ENCODE measurements around the gene OSBP2. TPM values are rescaled to one million over a fixed set of nuclear protein-coding genes. Genes with fewer than 3 reads are reported as not detected.

The OSBP2 gene
- total RNA-seq, 1 donor from 2014 or later = 1.4 TPM

DNA sequence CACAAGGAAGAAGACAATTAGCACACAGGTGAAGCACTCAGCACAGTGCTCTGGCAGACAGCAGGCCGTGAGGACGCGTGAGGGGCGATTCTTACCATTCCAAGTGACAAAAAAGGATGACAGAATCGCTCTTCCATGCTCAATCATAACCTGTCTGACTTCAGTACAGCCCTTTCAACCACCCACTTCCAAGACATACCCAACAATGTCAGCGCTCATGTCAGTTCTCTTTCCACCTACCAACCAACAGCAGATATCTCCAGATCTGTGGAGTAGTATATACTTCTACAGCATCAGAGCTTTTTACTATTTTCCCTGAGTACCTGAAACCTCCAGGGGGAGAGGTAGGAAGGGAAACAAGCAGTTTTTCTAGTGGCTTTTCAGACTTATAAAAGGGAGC is 233.7 kb downstream of the OSBP2 start:
- DNase-seq (ENCODE audit: low spot score) = no peak

DNA sequence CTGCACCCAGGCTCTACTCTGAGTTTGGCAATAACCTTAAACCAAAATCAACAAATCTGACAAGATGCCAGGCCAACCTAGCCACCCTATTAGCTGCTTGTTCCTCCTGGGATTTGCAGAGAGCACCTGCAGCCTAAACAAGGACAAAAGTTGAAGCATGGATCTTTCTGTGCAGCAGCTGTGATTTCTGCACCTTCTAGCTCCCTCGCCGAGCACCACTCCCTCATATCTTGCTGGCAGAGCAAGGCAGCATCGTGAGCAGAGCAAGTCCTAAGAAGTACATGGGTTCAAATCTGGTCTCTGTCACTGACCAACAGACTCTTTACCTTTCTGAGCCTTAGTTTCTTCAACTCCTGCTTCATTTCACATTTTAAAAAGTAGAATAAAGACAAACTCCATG is 235.6 kb downstream of the OSBP2 start:
- no peak for DNase-seq (ENCODE audit: low spot score)

DNA sequence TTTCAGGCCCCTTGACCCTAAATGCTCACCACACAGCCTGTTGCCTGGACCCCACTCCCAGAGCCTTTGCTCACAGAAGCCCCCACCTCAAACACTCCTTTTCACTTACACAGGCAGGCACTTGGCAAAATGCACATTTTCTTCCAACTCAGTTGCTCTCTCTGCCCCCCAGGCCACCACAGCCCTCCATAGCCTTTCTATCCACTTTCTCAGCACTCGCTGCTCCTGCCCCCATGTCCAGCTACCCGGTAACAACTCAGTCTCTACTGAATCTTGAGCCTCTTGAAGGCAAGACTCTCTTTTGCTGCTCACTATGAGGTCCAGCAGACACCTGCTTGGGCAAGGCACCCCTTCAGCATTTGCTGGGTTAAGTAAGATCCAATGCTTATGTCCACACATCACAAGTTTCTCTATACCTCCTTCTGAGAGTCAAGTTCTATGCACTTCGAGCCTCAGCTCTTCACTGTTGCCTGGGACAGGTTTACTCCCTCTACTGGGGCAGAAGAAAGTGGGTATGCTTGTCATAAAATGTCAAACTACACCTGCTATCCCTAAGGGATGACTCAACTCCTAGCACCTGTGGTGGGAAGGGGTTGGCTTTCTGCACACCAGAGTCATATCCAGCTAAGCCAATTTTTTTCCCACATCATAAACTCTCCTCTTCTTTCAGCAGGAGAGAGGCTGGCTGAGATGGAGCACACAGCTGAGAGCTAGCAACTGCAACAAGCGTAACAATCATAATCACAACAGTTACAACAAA is 237.0 kb downstream of the OSBP2 start:
- no peak for DNase-seq (ENCODE audit: low spot score)

DNA sequence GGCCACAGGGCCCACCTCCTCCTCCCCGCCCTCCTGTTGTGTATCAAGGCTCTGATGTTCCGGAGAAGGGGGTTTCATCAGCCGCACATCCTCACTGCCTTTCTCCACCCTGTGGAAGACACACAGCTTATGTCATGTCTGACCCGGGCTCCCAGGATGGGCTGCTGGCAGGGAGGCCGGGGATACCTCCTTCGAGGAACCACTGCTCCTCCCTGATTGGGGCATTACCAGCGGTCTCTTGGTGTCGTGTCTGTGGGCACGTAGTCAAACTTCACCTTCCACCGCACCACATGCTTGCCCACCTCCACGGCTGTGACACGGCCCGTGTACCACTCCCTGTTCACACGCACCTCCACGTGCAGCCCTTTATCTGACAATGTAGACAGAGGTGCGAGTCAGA is 238.0 kb downstream of the OSBP2 start:
- no peak for DNase-seq (ENCODE audit: low spot score)

DNA sequence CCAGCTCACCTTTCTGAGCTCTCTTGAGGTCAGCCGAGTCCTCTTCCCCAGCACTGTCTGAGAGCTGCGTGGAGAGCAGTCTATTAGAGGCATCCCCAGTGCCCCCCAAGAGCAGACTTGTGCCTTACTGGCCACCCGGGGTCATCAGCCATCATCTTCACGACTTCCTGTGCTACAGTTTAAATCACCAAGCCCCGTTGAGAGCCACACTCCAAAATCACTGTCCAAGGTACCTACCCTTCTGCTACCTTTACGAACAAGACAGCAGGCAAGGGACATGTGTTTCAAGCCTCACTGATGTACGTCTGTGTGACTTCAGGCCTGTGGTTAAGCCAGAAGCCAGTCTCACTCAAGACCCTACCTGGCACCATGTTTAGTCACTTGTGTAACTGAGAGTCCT is 238.8 kb downstream of the OSBP2 start:
- no peak for DNase-seq (ENCODE audit: low spot score)

DNA sequence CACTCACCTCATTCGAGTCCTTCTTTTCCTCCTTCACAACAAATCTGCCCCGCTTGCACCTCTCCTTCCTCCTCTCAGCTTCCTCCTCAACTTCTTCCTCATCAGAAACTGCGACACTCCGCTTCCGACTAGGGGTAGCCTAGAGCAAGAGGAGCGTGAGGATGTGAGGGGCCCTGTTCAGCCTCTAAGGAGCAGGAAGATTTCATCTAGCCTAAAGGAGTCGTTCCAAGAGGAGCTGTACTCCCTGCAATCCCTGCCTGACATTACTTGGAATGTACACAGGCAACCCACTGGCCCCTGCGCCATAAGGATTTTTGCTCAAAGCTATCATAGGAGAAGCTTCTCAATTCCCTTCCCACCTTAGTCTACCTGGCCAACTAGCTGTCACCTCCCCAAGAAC is 239.4 kb downstream of the OSBP2 start:
- DNase-seq (ENCODE audit: low spot score) = no peak

DNA sequence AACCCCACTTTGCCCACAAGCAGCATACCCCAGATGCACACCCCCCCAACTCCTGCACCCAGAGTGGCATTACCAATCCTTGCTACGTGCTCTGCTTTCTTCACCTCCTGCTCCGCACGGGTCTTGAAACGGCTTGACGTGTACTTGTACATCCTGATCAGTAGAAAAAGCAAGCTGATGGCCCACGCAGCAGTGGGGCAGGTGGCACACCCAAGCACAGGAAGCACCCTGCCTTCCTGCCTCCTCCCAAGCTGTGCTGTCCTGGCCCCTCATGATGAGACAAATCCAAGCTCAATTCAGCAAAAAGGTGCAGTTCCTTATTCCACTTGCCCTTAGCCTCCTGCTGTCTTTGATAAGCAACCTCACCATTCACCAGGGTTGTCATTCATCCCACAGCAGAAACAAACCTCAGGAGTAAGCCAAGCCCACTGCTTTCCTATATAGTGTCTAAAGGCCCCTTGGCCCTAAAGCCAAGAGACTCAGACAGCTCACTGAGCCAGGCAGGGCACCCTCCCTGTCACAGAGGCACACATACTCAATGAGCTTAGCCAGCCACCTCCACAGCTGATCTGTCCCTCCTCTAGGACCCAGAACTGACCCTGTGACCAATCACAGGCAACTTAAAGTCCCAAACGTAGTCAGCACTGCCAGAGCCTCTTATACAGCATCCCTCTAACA is 246.2 kb downstream of the OSBP2 start:
- DNase-seq (ENCODE audit: low spot score) = no peak

DNA sequence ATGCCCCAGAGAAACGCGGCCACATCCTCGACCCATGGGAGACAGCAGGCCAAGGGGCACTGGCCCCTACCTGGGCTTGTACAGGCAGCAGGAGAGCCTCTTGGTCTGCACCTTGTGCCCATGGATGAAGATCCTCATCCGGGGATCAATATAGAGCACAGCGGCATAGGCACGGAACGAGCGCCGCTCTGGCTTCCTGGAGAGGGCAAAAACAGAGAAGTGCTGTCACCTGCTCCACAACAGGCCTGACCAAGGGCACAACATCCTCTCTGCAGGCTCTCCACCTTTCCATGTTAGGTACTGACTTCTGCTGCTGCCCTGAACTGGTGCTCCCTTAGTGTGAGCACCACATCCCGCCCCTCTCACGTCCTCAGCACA is 246.7 kb downstream of the OSBP2 start:
- no peak for DNase-seq (ENCODE audit: low spot score)

DNA sequence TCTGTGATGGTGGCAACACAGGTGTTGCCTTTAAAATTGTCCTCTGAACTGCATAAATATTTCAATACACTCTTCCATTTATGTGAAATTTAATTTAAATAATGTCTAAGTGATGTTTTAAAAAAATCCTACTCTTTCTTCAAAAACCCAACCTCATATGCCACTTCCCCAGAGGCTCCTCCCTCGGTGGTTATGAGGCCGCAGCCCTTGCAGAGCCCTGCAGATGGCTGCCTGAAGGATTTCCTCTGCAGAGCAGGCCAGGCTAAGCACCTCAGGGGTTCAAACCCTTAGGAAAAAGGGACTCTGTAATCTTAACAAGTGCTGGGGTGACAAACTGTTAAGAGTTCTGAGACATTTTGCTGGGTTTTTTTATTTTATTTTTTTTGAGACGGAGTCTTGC is 248.7 kb downstream of the OSBP2 start:
- no peak for DNase-seq (ENCODE audit: low spot score)

DNA sequence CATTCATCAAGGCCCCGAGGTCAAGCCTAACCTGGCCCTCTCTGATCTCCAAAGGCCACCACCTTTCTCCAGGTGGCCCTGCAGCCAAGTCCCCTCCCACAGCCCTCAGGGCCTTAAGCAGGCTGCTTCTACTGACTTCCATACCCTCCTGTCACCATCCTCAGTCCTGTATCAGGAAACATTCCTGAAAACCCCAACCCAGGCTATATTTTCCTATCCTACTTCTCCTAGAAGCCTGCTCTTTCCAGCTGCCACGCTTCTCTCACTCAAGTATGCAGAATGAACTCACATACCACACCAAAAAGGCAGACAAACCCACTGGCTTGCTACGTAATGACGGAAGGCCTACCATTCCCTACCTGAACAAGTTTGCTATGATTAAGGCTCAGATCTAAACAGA is 250.3 kb downstream of the OSBP2 start:
- DNase-seq (ENCODE audit: low spot score) = no peak

DNA sequence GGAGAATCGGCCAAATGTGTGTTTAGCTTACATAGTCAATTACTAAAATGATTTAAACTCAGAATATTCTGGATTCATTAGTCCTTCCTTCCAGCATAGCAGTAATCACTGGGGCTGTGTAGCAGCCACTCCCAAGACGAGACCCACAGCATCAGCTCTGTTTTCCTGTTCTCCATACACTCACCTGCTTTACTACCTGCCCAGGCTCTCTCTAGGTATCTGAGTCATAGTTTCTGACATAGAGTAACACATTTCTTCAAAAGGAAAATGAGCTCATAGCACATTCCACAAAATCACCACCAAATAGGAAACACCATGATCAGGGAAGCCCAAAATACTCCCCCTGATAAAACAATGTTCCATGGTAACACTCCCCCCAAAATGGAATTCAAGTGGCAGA is 251.0 kb downstream of the OSBP2 start:
- DNase-seq (ENCODE audit: low spot score) = no peak

DNA sequence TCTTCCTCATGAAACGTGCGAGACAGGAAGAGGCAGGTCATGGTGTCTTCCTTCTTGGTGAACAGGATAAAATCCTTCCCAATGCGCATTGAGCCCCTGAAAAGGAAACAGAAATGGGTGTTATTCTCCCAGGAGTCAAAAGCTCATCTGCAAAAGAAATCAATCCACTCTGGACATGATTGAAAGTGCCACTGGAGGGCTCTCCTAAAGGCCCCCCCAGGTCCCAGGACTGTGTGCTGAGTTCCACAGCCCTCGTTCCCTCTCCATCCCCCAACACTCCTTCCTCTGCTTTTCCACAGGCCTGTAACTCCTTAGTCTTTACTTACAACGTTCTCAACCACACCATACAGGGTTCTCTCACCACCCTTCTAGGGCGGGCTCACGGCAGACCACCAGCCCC is 251.7 kb downstream of the OSBP2 start:
- DNase-seq (ENCODE audit: low spot score) = no peak

DNA sequence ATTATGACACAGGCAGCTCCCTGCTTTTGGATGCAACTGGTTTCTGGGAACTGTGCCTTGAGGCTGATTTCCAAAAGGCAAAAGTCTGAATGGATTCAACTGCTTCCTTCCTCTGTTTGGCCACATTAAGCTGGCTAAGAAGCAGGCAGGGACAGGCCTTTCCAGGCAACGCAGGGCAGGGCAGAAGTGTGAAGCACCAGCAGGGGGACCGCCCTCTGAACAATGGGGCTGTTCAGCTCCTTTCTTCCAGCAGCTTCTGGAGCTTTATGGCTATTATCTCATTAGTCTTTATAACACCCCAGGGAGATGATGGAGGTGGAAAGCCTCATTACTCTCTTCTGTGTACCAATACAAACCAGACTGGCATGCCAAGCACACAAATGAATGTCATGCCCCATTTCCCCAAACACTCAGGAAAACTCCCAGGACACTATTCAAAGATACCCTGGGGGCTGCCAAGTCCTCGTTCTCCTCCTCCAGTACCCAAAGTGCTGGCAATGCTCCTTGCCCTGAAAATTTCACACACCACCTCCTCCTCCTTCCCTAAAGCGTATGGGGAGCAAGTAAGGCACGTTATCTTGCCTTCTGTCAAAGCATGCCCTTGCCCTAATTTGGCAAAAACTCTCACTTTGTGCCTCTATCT is 252.6 kb downstream of the OSBP2 start:
- no peak for DNase-seq (ENCODE audit: low spot score)

DNA sequence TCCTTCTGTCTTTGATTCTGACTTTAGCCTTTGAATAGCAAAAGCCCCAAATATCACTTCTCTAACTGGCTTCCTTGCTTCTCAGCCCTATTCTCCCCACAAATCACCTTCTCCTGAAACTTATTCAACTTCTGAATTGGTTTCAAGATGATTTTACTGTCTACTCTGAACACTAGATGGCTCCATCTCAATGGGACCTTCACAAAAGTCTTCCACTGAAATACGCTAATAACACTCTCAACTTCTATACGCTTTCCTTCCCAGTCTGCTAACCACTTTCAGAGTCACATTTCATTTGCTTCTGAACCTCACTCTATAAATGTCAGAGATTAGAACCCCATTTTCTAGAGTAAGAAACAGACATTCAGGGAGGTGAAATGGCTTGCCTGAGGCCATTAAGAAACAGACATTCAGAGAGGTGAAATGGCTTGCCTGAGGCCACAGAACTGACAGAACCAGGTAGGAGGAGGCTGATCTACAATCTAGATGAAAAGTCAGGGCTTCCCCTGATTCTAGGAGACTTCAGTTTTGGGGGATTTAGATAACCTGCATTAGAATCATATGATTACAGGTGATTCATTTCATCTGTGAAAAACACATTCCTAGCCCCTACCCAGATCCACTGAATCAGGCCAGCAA is 253.3 kb downstream of the OSBP2 start:
- no peak for DNase-seq (ENCODE audit: low spot score)

DNA sequence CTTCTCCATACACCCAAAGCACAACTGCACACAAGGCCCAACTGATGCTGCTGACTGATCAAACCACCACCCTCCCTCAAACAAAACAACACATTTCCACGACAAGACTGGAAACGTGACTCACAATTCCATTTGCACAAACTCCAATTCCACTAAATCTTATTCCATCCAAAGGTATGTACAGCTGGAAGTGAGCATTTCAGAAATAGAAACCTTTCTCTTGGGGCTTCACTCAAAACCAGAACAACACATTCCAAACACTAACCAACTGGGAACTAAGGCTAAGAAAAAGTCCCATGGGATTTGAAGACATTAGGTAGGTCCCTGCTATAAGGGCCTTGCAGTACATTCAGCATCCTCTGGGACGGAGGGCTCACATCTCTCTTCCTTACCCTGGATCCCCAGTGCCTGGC is 254.3 kb downstream of the OSBP2 start:
- DNase-seq (ENCODE audit: low spot score) = no peak

DNA sequence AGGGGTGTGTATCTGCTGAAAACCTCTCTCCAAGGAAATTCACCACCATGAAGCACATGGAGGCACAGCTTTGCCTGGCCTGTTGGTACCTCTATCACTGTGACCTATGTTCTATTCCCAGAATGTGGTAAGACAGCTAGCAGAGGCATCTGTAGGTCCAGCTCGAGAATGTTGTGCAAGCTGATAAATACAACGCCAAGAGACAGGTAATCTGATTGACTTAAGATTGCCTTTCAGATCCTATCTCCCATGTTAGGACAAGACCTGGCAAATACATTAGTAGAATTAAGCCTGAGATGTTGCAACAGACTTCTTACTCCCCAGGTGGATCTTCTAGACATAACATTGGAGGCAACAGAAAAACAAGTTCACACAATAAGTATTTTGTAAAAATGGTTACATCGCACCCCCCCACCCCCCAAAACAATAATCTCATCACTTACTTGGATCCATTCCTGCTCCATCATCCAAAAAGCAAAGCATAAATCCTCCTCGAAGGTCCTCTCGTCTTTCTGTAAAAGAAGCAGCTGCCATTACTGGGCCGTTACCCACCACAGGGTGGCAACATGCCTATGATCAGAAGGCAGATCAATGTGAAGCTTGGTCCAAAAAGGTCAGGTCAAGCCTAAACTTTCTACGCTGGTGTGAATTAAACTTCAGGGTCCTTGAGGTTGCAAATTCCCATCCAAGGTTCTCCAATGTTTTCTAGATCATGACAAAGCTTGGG is 255.4 kb downstream of the OSBP2 start:
- no peak for DNase-seq (ENCODE audit: low spot score)

DNA sequence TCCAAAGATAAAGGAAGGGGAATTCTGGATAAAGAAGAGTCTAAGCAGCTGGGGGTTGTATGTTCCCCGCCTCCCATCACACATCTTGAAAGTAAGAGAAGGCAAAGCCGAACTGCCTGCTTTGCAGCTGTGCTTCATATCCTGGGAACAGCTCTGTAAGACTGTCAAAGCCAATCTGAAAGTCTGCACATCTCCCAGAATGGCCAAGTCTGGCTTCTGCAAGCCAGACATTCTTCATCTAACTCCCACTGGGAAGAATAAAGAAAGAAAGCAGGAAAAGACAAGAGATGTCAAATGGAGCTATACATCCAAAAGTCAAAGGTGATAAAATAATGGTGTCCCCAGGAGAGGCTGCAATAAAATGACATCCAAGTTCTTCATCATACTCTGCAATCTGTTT is 258.5 kb downstream of the OSBP2 start:
- no peak for DNase-seq (ENCODE audit: low spot score)

DNA sequence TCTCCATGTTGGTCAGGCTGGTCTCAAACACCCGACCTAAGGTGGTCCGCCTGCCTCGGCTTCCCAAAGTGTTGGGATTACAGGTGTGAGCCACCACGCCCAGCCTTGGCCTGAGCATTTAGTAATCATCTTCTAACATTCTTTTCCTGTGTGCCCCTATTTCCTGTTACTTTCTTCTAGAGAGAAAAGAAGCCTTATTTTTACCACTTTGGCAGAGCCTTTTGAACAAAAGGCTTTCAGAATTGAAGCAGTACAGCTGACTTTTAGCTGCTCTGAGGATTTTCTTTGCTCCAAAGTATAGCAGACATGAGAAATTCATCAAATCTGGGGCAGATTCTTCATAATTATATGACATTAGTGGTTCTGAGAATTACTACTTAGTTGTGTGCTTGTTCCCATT is 260.5 kb downstream of the OSBP2 start:
- DNase-seq (ENCODE audit: low spot score) = no peak
